G401 (cell line): ENCODE data around the gene CEBPG. TPM values are rescaled to one million over a fixed set of nuclear protein-coding genes. Genes with fewer than 3 reads are reported as not detected.

Experiments
- DNase-seq: peaks from one replicate; pipeline ENCODE4 v3.0.0-alpha.2; 2015; ENCODE audit warnings: low spot score
- in situ Hi-C: cut with HindIII; loops from 2 replicates; pipeline ENCODE4 v1.10.0; 2016; ENCODE audit warnings: low sequenced_read_pairs, mixed read lengths
- total RNA-seq: library from RNA; depleted of rRNA; stranded (reverse); fragments of >200 nt; shearing (Covaris generic); gene quantifications from 2 replicates; pipeline ENCODE4 v1.2.3, GENCODE V29; 2014

The CEBPG gene
- total RNA-seq, 1 experiment from 2014 or later: 22.1 TPM

GRCh38 chr19:33349319-33350289, 23.9 kb upstream of the CEBPG start:
- DNase-seq: no peak
- in situ Hi-C loops: no loop called here

- in situ Hi-C loops: no loop called here
- no peak for DNase-seq
These were observed 22.8 kb upstream of the CEBPG start for GRCh38 chr19:33350538-33351309.

GRCh38 chr19:33355535-33355934, 18.0 kb upstream of the CEBPG start:
- in situ Hi-C loops: no loop called here

DNA sequence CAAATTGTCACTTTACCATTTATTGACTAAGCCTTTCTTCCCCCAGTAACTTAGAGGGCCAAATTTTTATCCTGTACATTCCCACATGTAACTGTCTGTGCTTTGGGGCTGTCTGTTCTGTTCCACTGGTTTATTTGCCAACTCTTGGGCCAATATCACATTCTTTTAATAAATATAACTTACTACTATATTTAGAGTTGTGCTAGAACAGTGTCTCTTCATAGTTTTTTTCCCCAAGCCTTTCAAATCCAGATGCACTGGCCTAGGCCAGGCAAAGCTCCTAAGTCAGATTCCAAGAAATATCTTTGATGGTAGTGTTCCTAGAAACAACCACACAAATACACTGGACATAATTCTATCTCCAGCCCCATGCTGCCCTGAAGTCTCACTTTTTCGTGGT, 16.0 kb upstream of the CEBPG start:
- DNase-seq: no peak
- in situ Hi-C loops: no loop called here

More at GRCh38 chr19:33355535-33355934, 18.0 kb upstream of the CEBPG start:
- no peak for DNase-seq

DNA sequence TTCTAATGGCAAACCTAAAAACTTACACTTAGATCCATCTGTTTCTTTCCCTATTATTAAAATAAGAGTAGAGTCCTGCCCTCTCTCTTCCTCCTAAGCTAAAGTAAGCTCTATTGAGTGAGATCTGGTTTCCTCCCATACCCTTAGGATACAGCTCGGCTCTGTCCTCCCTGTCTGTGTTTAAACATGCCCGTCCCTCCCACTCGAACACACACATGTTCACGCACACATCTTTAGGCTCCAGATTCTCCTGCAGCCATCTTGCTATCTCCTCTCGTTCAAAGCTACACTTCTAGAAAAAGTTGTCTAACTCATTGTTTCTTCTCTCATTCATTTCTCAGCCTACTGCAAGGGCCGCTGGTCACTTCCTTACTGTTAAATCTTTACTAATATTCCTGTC, 15.1 kb upstream of the CEBPG start:
- in situ Hi-C loops: no loop called here
- DNase-seq: no peak

- in situ Hi-C loops: no loop called here
- DNase-seq: no peak
These were observed 13.9 kb upstream of the CEBPG start for GRCh38 chr19:33359581-33359980.

DNA sequence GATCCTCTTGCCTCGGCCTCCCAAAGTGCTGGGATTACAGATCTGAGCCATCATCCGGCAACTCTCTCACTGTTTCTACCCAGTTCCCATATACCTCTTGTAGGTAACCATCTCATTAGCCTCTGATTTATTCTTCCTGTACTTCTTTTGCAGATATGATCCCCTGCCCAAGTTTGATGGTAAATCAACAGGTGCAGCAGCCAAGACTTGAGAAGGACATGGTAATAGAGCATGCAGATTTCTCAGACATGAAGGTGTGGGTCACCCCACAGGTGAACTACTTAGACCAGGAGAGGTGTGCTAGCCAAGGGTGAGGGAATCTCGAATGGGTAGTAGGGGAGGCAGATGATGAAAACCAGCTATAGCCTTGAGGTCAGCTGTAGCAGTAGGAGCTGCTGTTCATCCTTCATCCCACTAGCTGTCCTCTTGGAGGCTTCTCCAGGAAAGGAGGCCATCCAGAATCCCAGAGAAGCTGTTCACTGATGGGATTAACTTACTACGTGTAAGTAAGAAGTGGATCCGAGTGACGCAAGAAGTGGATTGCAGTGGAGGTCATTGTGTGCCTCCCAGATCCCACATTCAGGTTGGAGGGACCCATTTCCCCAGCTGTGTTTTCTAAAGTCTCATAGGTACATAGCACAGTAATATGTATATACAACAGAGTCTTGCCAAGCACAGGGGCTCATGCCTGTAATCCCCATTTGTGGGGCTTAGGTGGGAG, 10.8 kb upstream of the CEBPG start:
- in situ Hi-C loops: no loop called here

DNA sequence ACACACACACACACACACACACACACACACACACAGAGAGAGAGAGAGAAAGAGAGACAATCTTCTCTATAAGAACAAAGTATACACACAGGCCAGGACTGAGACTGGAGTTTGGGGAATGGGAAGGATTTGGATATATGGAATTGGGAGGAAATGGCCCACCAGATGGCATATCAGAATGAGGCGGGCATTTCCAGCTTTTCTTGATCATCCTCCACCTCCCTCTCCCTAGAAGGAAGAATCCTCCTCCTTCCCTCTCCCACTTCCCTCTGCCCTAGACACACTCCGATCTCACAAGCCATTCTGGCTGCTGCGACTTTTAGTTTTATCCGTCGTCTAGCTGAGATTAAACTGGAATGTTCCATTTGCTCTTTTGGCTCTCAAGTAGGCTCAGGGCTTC, 10.0 kb upstream of the CEBPG start:
- DNase-seq: no peak
- in situ Hi-C loops: no loop called here

More for the DNA sequence above, 10.8 kb upstream of the CEBPG start:
- no peak for DNase-seq

GRCh38 chr19:33365691-33366090, 7.8 kb upstream of the CEBPG start:
- no peak for DNase-seq

GRCh38 chr19:33366127-33366526, 7.4 kb upstream of the CEBPG start:
- no peak for DNase-seq
- in situ Hi-C loops: no loop called here

More at GRCh38 chr19:33365691-33366090, 7.8 kb upstream of the CEBPG start:
- in situ Hi-C loops: no loop called here

- in situ Hi-C loops: no loop called here
- DNase-seq: no peak
These were observed 6.6 kb upstream of the CEBPG start for GRCh38 chr19:33366897-33367296.

- in situ Hi-C loops: no loop called here
- no peak for DNase-seq
These were observed 5.2 kb upstream of the CEBPG start for GRCh38 chr19:33368074-33368864.

DNA sequence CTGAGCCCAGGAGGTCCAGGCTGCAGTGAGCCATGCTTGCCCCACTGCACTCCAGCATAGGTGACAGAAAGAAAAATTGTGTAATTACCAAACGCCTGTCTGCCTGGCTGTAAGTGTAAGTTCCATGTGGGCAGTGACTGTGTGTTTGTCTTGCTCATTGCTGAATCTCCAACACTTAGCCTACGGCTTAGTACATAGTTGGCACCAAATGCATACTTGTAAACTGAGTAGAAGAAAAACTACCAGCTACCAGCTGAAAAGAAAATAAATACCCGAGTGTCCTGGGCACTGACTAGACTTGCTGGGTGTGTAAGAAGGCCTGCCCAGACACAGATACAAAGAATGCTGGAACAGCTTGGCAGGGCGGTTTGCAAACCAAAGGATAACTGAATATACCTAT, 2.7 kb upstream of the CEBPG start:
- in situ Hi-C loops: no loop called here
- DNase-seq: no peak

GRCh38 chr19:33374236-33374714, 766 bp downstream of the CEBPG start:
- in situ Hi-C loops: no loop called here
- peak; percentile 53 for DNase-seq

DNA sequence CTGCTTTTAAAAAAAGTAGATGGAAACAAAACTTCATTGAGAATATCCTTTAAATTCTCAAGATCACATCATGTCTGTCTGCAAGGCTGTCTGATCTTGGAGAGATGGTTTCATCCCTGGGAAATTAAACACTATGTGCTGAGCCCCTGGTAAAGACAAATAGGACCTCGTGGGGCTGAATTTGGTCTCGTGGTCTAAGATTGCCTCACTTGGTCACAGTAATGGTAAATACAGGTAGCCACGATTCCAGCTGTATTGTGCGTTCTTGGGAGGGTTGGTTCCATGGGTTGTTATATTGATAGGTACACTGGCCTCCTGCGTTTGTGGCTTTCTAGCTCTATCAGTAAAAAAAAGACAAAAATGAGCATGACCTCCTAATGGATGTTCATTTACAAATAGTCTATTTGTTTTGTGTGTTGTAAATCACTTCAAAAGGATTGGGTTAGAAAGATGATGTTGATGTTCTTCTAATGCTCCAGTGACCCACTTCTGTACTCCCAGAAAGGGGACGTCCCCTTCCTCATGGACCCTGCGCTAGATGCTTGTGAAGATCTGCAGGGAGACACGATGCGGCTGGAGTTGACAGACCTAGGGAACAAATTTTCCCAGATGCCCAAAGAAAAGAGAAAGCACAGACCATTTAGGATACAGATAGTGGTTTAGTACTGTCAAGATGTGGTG, 1.8 kb downstream of the CEBPG start:
- no peak for DNase-seq
- in situ Hi-C loops: no loop called here

GRCh38 chr19:33375837-33376159, 2.3 kb downstream of the CEBPG start:
- no peak for DNase-seq
- in situ Hi-C loops: no loop called here

DNA sequence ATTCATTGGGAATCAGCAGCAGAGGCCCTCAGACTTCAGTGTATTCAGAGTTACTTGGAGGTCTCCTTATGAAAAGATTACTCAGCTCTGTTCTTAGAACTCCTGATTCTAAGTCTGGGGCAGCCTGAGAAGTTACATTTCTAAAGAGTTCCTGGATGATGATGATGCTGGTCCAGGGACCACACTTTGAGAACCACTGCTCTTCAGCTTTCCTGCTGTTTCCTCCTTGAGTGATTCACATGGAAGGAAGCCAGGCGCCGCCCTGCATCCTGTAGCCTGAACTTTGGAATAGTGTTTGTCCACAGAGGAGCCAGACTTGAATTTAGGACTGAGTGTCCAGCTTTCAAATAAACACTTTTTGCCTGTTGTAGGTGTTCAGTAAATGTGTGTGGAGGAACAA, 2.9 kb downstream of the CEBPG start:
- in situ Hi-C loops: no loop called here
- no peak for DNase-seq

DNA sequence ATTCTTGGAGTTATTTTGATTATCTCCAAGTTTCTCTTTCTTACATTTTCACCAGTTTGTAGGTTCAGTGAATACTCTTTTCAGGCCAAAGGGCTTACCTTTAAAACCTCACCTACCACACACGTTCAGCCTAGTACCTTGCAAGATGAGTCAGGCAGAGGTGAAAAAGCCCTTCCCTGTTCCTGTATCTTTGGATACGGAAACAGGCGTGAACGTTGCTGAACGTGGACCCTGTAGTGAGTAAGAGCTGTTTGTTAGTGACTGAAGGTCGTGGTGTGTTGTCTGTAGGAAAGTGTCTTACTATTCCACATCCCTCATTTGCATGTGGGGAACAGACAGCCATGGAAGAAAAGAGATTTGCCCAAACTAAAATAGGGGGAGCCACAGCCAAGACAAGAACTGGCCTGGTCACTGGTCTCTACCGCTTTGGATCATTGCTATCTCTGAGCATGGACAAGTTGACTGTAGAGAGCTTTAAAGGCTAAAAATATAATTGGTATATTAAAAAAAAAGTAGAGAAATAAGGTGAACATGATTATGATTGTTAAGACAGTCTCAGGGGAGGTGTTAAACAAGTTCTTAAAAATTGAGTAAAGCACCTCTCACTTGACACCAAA, 3.5 kb downstream of the CEBPG start:
- in situ Hi-C loops: no loop called here
- DNase-seq: no peak
